Body of pancreas (tissue), 4 donors: ENCODE results near the gene ATXN7L1.

Experiments used
- POLR2A ChIP-seq, 3 donors: fragments of 450-650 bp; IDR thresholded peaks; one replicate each; pipeline ENCODE4 v1.6.1; 2016; ENCODE audit warnings: antibody characterized with exemption in 3 of 3, mild to moderate bottlenecking in 2 of 3
- TF ChIP-seq, protein P1 (sequence below), 7 experiments: fragments of 450-650 bp in 4 of 7; fragments of 200-600 bp in 3 of 7; sonication (generic) in 3 of 7; IDR thresholded peaks; one replicate each; pipeline ENCODE4 v1.5.1; 2016 to 2019; ENCODE audit warnings: antibody characterized with exemption in 7 of 7

- TF ChIP-seq POLR2A (IDR thresholded peaks at IDR 0.05), result no peak
- TF ChIP-seq, protein P1, sequence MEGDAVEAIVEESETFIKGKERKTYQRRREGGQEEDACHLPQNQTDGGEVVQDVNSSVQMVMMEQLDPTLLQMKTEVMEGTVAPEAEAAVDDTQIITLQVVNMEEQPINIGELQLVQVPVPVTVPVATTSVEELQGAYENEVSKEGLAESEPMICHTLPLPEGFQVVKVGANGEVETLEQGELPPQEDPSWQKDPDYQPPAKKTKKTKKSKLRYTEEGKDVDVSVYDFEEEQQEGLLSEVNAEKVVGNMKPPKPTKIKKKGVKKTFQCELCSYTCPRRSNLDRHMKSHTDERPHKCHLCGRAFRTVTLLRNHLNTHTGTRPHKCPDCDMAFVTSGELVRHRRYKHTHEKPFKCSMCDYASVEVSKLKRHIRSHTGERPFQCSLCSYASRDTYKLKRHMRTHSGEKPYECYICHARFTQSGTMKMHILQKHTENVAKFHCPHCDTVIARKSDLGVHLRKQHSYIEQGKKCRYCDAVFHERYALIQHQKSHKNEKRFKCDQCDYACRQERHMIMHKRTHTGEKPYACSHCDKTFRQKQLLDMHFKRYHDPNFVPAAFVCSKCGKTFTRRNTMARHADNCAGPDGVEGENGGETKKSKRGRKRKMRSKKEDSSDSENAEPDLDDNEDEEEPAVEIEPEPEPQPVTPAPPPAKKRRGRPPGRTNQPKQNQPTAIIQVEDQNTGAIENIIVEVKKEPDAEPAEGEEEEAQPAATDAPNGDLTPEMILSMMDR (IDR thresholded peaks at IDR 0.05), result no peak
These were observed 177.9 kb downstream of the ATXN7L1 start for GRCh38 chr7:105698531-105698930.
